Activated naive CD4-positive, alpha-beta T cell treated with anti-CD3 and anti-CD28 coated beads, Interleukin-2, amount 50 U/mL, for 72 hours (primary cell): Measurements from ENCODE around the gene DEFB131B. TPM values are rescaled to one million over a fixed set of nuclear protein-coding genes. Genes with fewer than 3 reads are reported as not detected.
"Not testable (repeated sequence)": the region's sequence is repeated elsewhere in the genome, so short reads cannot be mapped to it uniquely, and the experiment has no call there.

Source experiments
- ATAC-seq, 2 donors: fragments of 150-1000 bp; cut with Tn5 transposase; 2 replicates each; pipeline ENCODE4 v1.10.0; 2021; ENCODE audit warnings: mild to moderate bottlenecking in 2 of 2, moderate library complexity in 2 of 2
- DNase-seq, 2 donors: peaks; one replicate each; pipeline ENCODE4 v3.0.0; 2021 to 2022; ENCODE audit warnings: low spot score in 2 of 2
- H3K27ac Mint-ChIP-seq, 2 donors: one replicate each; pipeline ENCODE4 v1.8.0; 2022; ENCODE audit warnings: mild to moderate bottlenecking in 2 of 2, mixed read lengths in 2 of 2
- H3K36me3 Mint-ChIP-seq, 2 donors: one replicate each; pipeline ENCODE4 v1.8.0; 2022; ENCODE audit warnings: mixed read lengths in 2 of 2
- H3K9me3 Mint-ChIP-seq, 2 donors: one replicate each; pipeline ENCODE4 v1.8.0; 2022; ENCODE audit warnings: mixed read lengths in 2 of 2
- total RNA-seq, 2 donors: library from RNA; stranded (reverse); gene quantifications; one replicate each; pipeline ENCODE4 v1.2.3, GENCODE V29; 2022

DEFB131B gene
- not detected for total RNA-seq

- not testable (repeated sequence) for H3K36me3 Mint-ChIP-seq, ATAC-seq, DNase-seq, H3K9me3 Mint-ChIP-seq
- peak within 1 kb of the TSS in 1 of 2 donors; percentile 81 for H3K27ac Mint-ChIP-seq
Observed at GRCh38 chr11:71878059-71878458, at the start of gene DEFB131B. Gene DEFB131B (plus strand): TSS chr11:71878453. CDS start chr11:71878453, 0 bp downstream.

GRCh38 chr11:71829247-71829646 lies 49.0 kb upstream of the DEFB131B start:
- DNase-seq, H3K9me3 Mint-ChIP-seq, ATAC-seq, H3K36me3 Mint-ChIP-seq, H3K27ac Mint-ChIP-seq: not testable (repeated sequence)

GRCh38 chr11:71829686-71830085 lies 48.6 kb upstream of the DEFB131B start:
- not testable (repeated sequence) for H3K9me3 Mint-ChIP-seq, H3K36me3 Mint-ChIP-seq, H3K27ac Mint-ChIP-seq, DNase-seq, ATAC-seq

GRCh38 chr11:71832811-71833210 lies 45.4 kb upstream of the DEFB131B start, which contains the start of gene DEFB108B:
Gene DEFB108B (plus strand): TSS chr11:71833200. CDS start chr11:71833200, 0 bp downstream.
- not testable (repeated sequence) for ATAC-seq, H3K9me3 Mint-ChIP-seq, H3K27ac Mint-ChIP-seq, H3K36me3 Mint-ChIP-seq, DNase-seq

GRCh38 chr11:71842720-71843119 lies 35.5 kb upstream of the DEFB131B start:
- not testable (repeated sequence) for H3K36me3 Mint-ChIP-seq, DNase-seq, H3K9me3 Mint-ChIP-seq

GRCh38 chr11:71843355-71843754 lies 34.9 kb upstream of the DEFB131B start:
- H3K36me3 Mint-ChIP-seq, H3K9me3 Mint-ChIP-seq, DNase-seq, H3K27ac Mint-ChIP-seq, ATAC-seq: not testable (repeated sequence)

More at GRCh38 chr11:71842720-71843119, 35.5 kb upstream of the DEFB131B start:
- not testable (repeated sequence) for H3K27ac Mint-ChIP-seq, ATAC-seq

- Mint-ChIP-seq H3K9me3 (peaks cover 5 to 8% of the 10 kb centered on the region in 2 donors), H3K36me3 (peaks cover 0 to 6% of the 10 kb centered on the region in 2 donors), H3K27ac (no peak overlapping the region)
- no peak for DNase-seq
- ATAC-seq: no peak
Observed at GRCh38 chr11:71843858-71844257, 34.4 kb upstream of the DEFB131B start.

- DNase-seq, H3K27ac Mint-ChIP-seq, ATAC-seq: not testable (repeated sequence)
- H3K36me3 Mint-ChIP-seq: peaks cover 14 to 21% of the 10 kb centered on the region in 2 donors
- peaks cover 8 to 11% of the 10 kb centered on the region in 2 donors for H3K9me3 Mint-ChIP-seq
Observed at GRCh38 chr11:71853895-71854294, 24.4 kb upstream of the DEFB131B start.

- H3K36me3 Mint-ChIP-seq: peaks cover 7 to 18% of the 10 kb centered on the region in 2 donors
- not testable (repeated sequence) for ATAC-seq, H3K27ac Mint-ChIP-seq, H3K9me3 Mint-ChIP-seq, DNase-seq
Observed at GRCh38 chr11:71855880-71856279, 22.4 kb upstream of the DEFB131B start.

- H3K36me3 Mint-ChIP-seq, DNase-seq, H3K9me3 Mint-ChIP-seq, H3K27ac Mint-ChIP-seq, ATAC-seq: not testable (repeated sequence)
Observed at GRCh38 chr11:71860835-71861234, 17.4 kb upstream of the DEFB131B start.

- H3K9me3 Mint-ChIP-seq, H3K36me3 Mint-ChIP-seq, H3K27ac Mint-ChIP-seq: not testable (repeated sequence)
- DNase-seq (peak in 1 of 2 donors; percentile 35), ATAC-seq (peak; percentile 56 to 72)
Observed at GRCh38 chr11:71863978-71864627, 14.2 kb upstream of the DEFB131B start.

- not testable (repeated sequence) for H3K27ac Mint-ChIP-seq, H3K9me3 Mint-ChIP-seq, DNase-seq, ATAC-seq, H3K36me3 Mint-ChIP-seq
Observed at GRCh38 chr11:71867209-71867608, 11.0 kb upstream of the DEFB131B start.

- DNase-seq, H3K9me3 Mint-ChIP-seq, H3K36me3 Mint-ChIP-seq: not testable (repeated sequence)
- peak; percentile 34 to 83 for ATAC-seq
- peak overlapping the region in 1 of 2 donors; percentile 53 for H3K27ac Mint-ChIP-seq
Observed at GRCh38 chr11:71869931-71870330, 8.3 kb upstream of the DEFB131B start.

- H3K27ac Mint-ChIP-seq: peak overlapping the region in 1 of 2 donors; percentile 53
- not testable (repeated sequence) for ATAC-seq, H3K9me3 Mint-ChIP-seq, H3K36me3 Mint-ChIP-seq, DNase-seq
Observed at GRCh38 chr11:71870661-71871060, 7.6 kb upstream of the DEFB131B start.

- ATAC-seq: not testable (repeated sequence)
Observed at GRCh38 chr11:71876262-71876661, 2.0 kb upstream of the DEFB131B start.

GRCh38 chr11:71885806-71886205 lies 7.6 kb downstream of the DEFB131B start:
- not testable (repeated sequence) for DNase-seq, ATAC-seq, H3K27ac Mint-ChIP-seq, H3K9me3 Mint-ChIP-seq, H3K36me3 Mint-ChIP-seq

More at GRCh38 chr11:71876262-71876661, 2.0 kb upstream of the DEFB131B start:
- not testable (repeated sequence) for H3K27ac Mint-ChIP-seq, H3K9me3 Mint-ChIP-seq, DNase-seq, H3K36me3 Mint-ChIP-seq

- ATAC-seq, H3K9me3 Mint-ChIP-seq, H3K36me3 Mint-ChIP-seq, H3K27ac Mint-ChIP-seq, DNase-seq: not testable (repeated sequence)
Observed at GRCh38 chr11:71888335-71889010, 10.2 kb downstream of the DEFB131B start.
